PFSK-1 (cell line): Measurements from ENCODE around the gene PLEKHA6.

Experiments used
- POLR2AphosphoS5 ChIP-seq: IDR thresholded peaks from 2 replicates; pipeline ENCODE4 v1.6.1; 2012; ENCODE audit warnings: low read depth, mild to moderate bottlenecking, control low read depth, low read length, moderate library complexity
- SIN3A ChIP-seq: IDR thresholded peaks from 2 replicates; pipeline ENCODE4 v1.6.1; 2012; ENCODE audit warnings: mild to moderate bottlenecking, low read length, moderate library complexity, borderline replicate concordance; ENCODE audit not compliant: insufficient read depth
- TAF1 ChIP-seq: IDR thresholded peaks from 2 replicates; pipeline ENCODE4 v1.6.1; 2012; ENCODE audit warnings: low read length, control low read depth, borderline replicate concordance; ENCODE audit not compliant: insufficient read depth

DNA sequence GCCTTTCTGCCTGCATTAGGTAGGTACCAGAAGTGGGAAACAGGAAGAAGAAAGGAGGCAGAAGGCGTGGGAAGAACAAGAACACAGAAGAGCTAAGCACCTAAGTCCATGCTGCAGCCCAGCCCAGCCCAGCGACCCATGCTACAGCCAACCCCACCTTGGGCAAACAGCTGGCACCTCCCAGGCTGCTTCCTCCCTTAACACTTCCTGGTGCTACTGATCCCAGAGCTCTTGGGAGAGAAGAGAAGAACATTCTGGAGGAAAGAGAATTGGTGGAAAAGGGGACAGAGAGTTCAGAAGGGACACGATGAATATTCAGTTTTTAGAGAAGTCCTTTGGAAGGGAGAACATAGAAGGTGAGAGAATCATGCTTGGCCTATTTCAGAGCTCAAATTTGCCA lies 28.5 kb downstream of the PLEKHA6 start:
- TF ChIP-seq TAF1 (no peak), POLR2AphosphoS5 (no peak), SIN3A (no peak)
